HCT116 (cell line): Measurements from ENCODE around the gene PKM. TPM values are rescaled to one million over a fixed set of nuclear protein-coding genes. Genes with fewer than 3 reads are reported as not detected.

Experiments
- ATAC-seq: fragments of 200-7000 bp; cut with Tn5 transposase; 2 replicates; pipeline ENCODE4 v1.9.1; 2020; ENCODE audit warnings: mild to moderate bottlenecking, moderate library complexity
- BruUV-seq: library from RNA; stranded (reverse); fragments of 400-500 nt; replicated peaks from 2 replicates; lab custom pipeline; 2021; lab: Mats Ljungman, UMichigan
- CTCF ChIA-PET: fragments of 300-600 bp; sonication (Branson Sonifier 250); formaldehyde crosslinking; loops from one replicate; lab custom pipeline; 2021; ENCODE audit warnings: antibody characterized with exemption; lab: Charles Lee
- POLR2A ChIA-PET: fragments of 300-600, 350-600 bp; sonication (Branson Sonifier 250); formaldehyde crosslinking; loops from one replicate; lab custom pipeline; 2021; ENCODE audit warnings: antibody characterized with exemption; lab: Charles Lee
- RAD21 ChIA-PET, 2 experiments: fragments of 300-600 bp; sonication (Branson Sonifier 250); formaldehyde crosslinking; loops; one replicate each; lab custom pipeline; 2023; ENCODE audit warnings: low total read pairs in 2 of 2; ENCODE audit not compliant: uncharacterized antibody in 2 of 2, unreplicated experiment in 2 of 2, low non-redundant PET in 1 of 2; lab: Charles Lee
- DNase-seq: peaks from one replicate; pipeline ENCODE4 v3.0.0-alpha.2; 2010; ENCODE audit warnings: low read depth, low spot score
- H2AFZ ChIP-seq: fragments of 200-600 bp; shearing (Covaris generic), sonication (generic); 2 replicates; pipeline ENCODE4 v1.6.1; 2017; ENCODE audit warnings: low read depth, mixed run types, mixed read lengths, antibody characterized with exemption, low read length; ENCODE audit not compliant: poor library complexity, severe bottlenecking
- H3K27ac ChIP-seq: 2 replicates; pipeline ENCODE4 v1.5.1; 2012; ENCODE audit warnings: low read depth, low read length
- H3K27me3 ChIP-seq: fragments of 200-600 bp; sonication (generic); 2 replicates; pipeline ENCODE4 v1.6.1; 2016; ENCODE audit warnings: mixed run types, low read length, mixed read lengths; ENCODE audit not compliant: insufficient read depth
- H3K36me3 ChIP-seq, 2 experiments: fragments of 200-500 bp in 1 of 2; fragments of 200-600 bp in 1 of 2; sonication (Bioruptor generic) in 1 of 2; sonication (generic) in 1 of 2; 2 replicates each; pipeline versions ENCODE4 v1.5.1 to v1.6.1; 2014 to 2016; ENCODE audit warnings: low read length in 2 of 2, inconsistent platforms in 1 of 2, mixed read lengths in 1 of 2, mixed run types in 1 of 2; ENCODE audit not compliant: insufficient read depth in 2 of 2, control insufficient read depth in 1 of 2
- H3K4me1 ChIP-seq, 2 experiments: fragments of 200-600 bp in 1 of 2; sonication (generic) in 1 of 2; 2 replicates each; pipeline versions ENCODE4 v1.5.1 to v1.6.1; 2012 to 2017; ENCODE audit warnings: low read length in 2 of 2, inconsistent platforms in 1 of 2, mild to moderate bottlenecking in 1 of 2, mixed read lengths in 1 of 2, mixed run types in 1 of 2, moderate library complexity in 1 of 2; ENCODE audit not compliant: insufficient read depth in 2 of 2, control insufficient read depth in 1 of 2
- H3K4me2 ChIP-seq: fragments of 200-600 bp; sonication (generic); 2 replicates; pipeline ENCODE4 v1.6.1; 2017; ENCODE audit warnings: mixed run types, low read length, mixed read lengths
- H3K4me3 ChIP-seq, 2 experiments: fragments of 200-600 bp in 1 of 2; sonication (generic) in 1 of 2; replicated peaks in 1 of 2; 2 replicates each; pipeline ENCODE4 v1.5.1; 2011 to 2016; ENCODE audit warnings: low read length in 2 of 2, control low read depth in 1 of 2, low read depth in 1 of 2, mild to moderate bottlenecking in 1 of 2, mixed read lengths in 1 of 2, mixed run types in 1 of 2
- H3K79me2 ChIP-seq: fragments of 200-600 bp; sonication (generic); 2 replicates; pipeline ENCODE4 v1.6.1; 2017; ENCODE audit warnings: mild to moderate bottlenecking, mixed run types, low read length, moderate library complexity, mixed read lengths; ENCODE audit not compliant: insufficient read depth
- H3K9ac ChIP-seq: fragments of 200-600 bp; sonication (generic); 2 replicates; pipeline ENCODE4 v1.6.1; 2016; ENCODE audit warnings: low read length, mixed read lengths
- H3K9me2 ChIP-seq: fragments of 200-600 bp; sonication (generic), shearing (Covaris generic); 2 replicates; pipeline ENCODE4 v1.6.1; 2017; ENCODE audit warnings: mixed run types, mild to moderate bottlenecking, moderate library complexity; ENCODE audit not compliant: insufficient read depth
- H3K9me3 ChIP-seq, 2 experiments: fragments of 200-500 bp in 1 of 2; fragments of 200-600 bp in 1 of 2; sonication (Bioruptor generic) in 1 of 2; sonication (generic) in 1 of 2; 2 replicates each; pipeline ENCODE4 v1.6.1; 2014 to 2017; ENCODE audit warnings: low read length in 2 of 2, mixed read lengths in 2 of 2, inconsistent platforms in 1 of 2, low read depth in 1 of 2, mild to moderate bottlenecking in 1 of 2, mixed run types in 1 of 2, moderate library complexity in 1 of 2; ENCODE audit not compliant: control insufficient read depth in 1 of 2, insufficient read depth in 1 of 2
- H4K20me1 ChIP-seq: fragments of 200-600 bp; sonication (generic), shearing (Covaris generic); 2 replicates; pipeline ENCODE4 v1.6.1; 2017; ENCODE audit warnings: mixed run types, mild to moderate bottlenecking, moderate library complexity; ENCODE audit not compliant: insufficient read depth
- CEBPB ChIP-seq: IDR thresholded peaks from 2 replicates; pipeline ENCODE4 v1.6.1; 2012; ENCODE audit warnings: low read depth
- EGR1 ChIP-seq: IDR thresholded peaks from 2 replicates; pipeline ENCODE4 v1.6.1; 2012; ENCODE audit warnings: low read depth
- ELF1 ChIP-seq: IDR thresholded peaks from 2 replicates; pipeline ENCODE4 v1.6.1; 2012; ENCODE audit warnings: low read depth, borderline replicate concordance
- EZH2 ChIP-seq: fragments of 200-600 bp; sonication (generic); IDR thresholded peaks from 2 replicates; pipeline ENCODE4 v1.6.1; 2017; ENCODE audit warnings: antibody characterized with exemption, mixed run types
- EZH2phosphoT487 ChIP-seq: fragments of 200-600 bp; IDR thresholded peaks from 2 replicates; pipeline ENCODE4 v1.6.1; 2018; ENCODE audit warnings: antibody characterized with exemption, borderline replicate concordance
- POLR2AphosphoS5 ChIP-seq: IDR thresholded peaks from 2 replicates; pipeline ENCODE4 v1.6.1; 2011; ENCODE audit warnings: mild to moderate bottlenecking, low read depth, low read length, moderate library complexity
- SP1 ChIP-seq: IDR thresholded peaks from 2 replicates; pipeline ENCODE4 v1.6.1; 2012; ENCODE audit warnings: low read depth
- intact Hi-C: fragments of 100-400 bp; cut with micrococcal nuclease; formaldehyde crosslinking; loops from 2 replicates; pipeline ENCODE4 v1.10.0; 2022
- total RNA-seq: library from RNA; stranded (reverse); gene quantifications from one replicate; pipeline ENCODE4 v1.2.1, GENCODE V29; 2021; ENCODE audit not compliant: unreplicated experiment
- TF ChIP-seq, protein P1 (sequence below): IDR thresholded peaks from 2 replicates; pipeline ENCODE4 v1.6.1; 2012
- TF ChIP-seq, protein P2 (sequence below), 3 experiments: fragments of 200-600 bp in 1 of 3; sonication (generic) in 1 of 3; IDR thresholded peaks in 2 of 3; conservative IDR thresholded peaks in 1 of 3; 2 replicates each; pipeline ENCODE4 v1.5.1; 2012 to 2017; ENCODE audit warnings: low read depth in 2 of 3, low read length in 2 of 3, antibody characterized with exemption in 1 of 3, borderline replicate concordance in 1 of 3, control low read depth in 1 of 3, mild to moderate bottlenecking in 1 of 3, mixed read lengths in 1 of 3, mixed run types in 1 of 3, moderate library complexity in 1 of 3; ENCODE audit not compliant: insufficient read depth in 1 of 3

The PKM gene
- total RNA-seq, 1 experiment from 2014 or later, result 1,664 TPM

DNA sequence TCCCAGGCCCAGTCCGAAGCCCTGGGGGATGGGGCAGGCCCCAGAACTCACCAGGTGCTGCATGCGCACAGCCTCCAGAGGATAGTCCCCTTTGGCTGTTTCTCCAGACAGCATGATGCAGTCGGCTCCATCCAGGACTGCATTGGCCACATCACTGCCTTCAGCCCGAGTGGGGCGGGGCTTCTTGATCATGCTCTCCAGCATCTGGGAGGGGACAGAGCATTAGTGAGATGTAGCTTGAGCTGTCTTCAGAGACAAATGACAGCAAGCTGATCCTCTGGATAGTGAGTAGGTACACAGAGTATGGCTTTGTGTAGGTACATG is 24.4 kb downstream of the PKM start:
- DNase-seq, result no peak
- no TSS peak for BruUV-seq
- Histone ChIP-seq H3K4me2 (no peak overlapping the region), H3K9me3 (no peaks in the 10 kb centered on the region), H4K20me1 (peaks cover 36% of the 10 kb centered on the region; the same call in 1 of the 2 replicates), H3K9ac (no peak overlapping the region), H2AFZ (no peak overlapping the region), H3K79me2 (peaks cover 92% of the 10 kb centered on the region), H3K9me2 (no peaks in the 10 kb centered on the region), H3K4me3 (no peak overlapping the region), H3K27me3 (no peaks in the 10 kb centered on the region), H3K27ac (no peak overlapping the region), H3K4me1 (no peaks in the 10 kb centered on the region), H3K36me3 (peaks cover 93 to 98% of the 10 kb centered on the region in 2 experiments)
- CTCF ChIA-PET, result no interaction called here
- TF ChIP-seq POLR2AphosphoS5 (peak; percentile 33; the same call in 1 of the 2 replicates), EZH2 (no peak)
- 0 out of 2 replicates have a peak, but pooled peaks have one; percentile 21 for ATAC-seq
- intact Hi-C loops, result no loop called here
- POLR2A ChIA-PET, result interaction anchor here (1.5 kb wide), 1 partner anchor 9 kb away, joined by 3 read pairs; the partner anchor contains the start of gene GRAMD2A
- RAD21 ChIA-PET, result no interaction called here

DNA sequence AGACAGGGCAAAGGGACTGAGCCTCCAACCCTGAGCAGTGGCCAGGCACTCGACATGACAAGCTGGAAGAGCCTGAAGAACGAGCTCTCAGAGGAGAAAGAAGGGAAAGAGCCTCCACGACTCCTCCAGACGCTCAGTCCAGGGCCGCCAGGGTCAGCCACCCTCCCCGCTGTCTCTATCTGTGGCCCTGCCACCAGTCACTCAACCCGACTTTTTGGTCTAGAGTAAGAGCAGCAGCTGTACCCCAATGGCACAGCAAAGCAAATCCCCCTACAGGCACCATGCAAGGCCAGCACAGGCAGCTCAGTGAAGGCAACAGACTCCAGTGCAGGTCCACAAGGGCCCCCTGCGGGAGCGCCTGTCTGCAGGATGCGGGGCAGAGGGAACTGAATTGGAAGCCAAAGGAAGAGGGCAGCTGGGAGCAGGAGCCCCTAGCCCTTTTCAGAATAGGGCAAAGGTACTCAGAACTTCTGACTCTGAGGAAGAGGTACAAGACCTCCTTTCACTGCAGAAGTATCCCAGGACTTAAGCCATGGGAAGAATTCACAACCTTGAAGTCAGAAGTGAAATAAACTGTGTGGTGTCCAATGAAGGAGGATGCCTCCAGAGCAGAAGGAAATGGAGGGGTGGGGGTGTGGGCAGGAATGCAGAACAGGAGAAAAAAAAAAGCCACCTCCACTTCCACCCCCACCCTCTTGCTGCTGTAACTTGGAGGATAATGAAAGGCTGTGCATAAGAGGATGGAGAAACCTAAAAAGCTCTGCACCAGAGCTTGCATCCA is 24.9 kb downstream of the PKM start:
- peaks cover 86% of the 10 kb centered on the region for H3K79me2 ChIP-seq
- H3K9me2 ChIP-seq, result no peaks in the 10 kb centered on the region
- no peak for TF ChIP-seq ELF1
- TF ChIP-seq, protein P1, sequence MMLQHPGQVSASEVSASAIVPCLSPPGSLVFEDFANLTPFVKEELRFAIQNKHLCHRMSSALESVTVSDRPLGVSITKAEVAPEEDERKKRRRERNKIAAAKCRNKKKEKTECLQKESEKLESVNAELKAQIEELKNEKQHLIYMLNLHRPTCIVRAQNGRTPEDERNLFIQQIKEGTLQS, result no peak
- TF ChIP-seq, protein P2, sequence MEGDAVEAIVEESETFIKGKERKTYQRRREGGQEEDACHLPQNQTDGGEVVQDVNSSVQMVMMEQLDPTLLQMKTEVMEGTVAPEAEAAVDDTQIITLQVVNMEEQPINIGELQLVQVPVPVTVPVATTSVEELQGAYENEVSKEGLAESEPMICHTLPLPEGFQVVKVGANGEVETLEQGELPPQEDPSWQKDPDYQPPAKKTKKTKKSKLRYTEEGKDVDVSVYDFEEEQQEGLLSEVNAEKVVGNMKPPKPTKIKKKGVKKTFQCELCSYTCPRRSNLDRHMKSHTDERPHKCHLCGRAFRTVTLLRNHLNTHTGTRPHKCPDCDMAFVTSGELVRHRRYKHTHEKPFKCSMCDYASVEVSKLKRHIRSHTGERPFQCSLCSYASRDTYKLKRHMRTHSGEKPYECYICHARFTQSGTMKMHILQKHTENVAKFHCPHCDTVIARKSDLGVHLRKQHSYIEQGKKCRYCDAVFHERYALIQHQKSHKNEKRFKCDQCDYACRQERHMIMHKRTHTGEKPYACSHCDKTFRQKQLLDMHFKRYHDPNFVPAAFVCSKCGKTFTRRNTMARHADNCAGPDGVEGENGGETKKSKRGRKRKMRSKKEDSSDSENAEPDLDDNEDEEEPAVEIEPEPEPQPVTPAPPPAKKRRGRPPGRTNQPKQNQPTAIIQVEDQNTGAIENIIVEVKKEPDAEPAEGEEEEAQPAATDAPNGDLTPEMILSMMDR (IDR thresholded peaks at IDR 0.05 in 2 of 3, conservative IDR thresholded peaks at IDR 0.05 in 1 of 3; ENCODE audit: borderline replicate concordance in 1 of 3, insufficient read depth in 1 of 3, low read depth in 2 of 3, low read length in 2 of 3), result no peak
- TF ChIP-seq CEBPB, result no peak
- no peak for TF ChIP-seq EZH2phosphoT487
- no peak for TF ChIP-seq EGR1
- TF ChIP-seq SP1, result no peak
- no peak for TF ChIP-seq EZH2

More for the DNA sequence above, 24.9 kb downstream of the PKM start:
- no peak for DNase-seq
- no peaks in the 10 kb centered on the region for H3K9me3 ChIP-seq
- peaks cover 40% of the 10 kb centered on the region; the same call in 1 of the 2 replicates for H4K20me1 ChIP-seq
- ChIA-PET CTCF (no interaction called here), POLR2A (interaction anchor here (0.8 to 1.5 kb wide), 2 partner anchors 8 to 25 kb away, joined by 3 read pairs; partner anchors contain the start of genes GRAMD2A and PKM), RAD21 (interaction anchor here in 1 of 2 experiments (0.6 kb wide), 1 partner anchor 107 kb away, joined by 3 read pairs; no protein-coding TSS in a partner anchor)
- intact Hi-C loops, result no loop called here
- H3K4me3 ChIP-seq, result no peak overlapping the region
- ATAC-seq, result no peak
- peaks cover 91 to 98% of the 10 kb centered on the region in 2 experiments for H3K36me3 ChIP-seq
- H3K27me3 ChIP-seq, result no peaks in the 10 kb centered on the region
- H3K4me2 ChIP-seq, result no peak overlapping the region
- no peaks in the 10 kb centered on the region for H3K4me1 ChIP-seq
- no peak overlapping the region for H2AFZ ChIP-seq
- BruUV-seq, result TSS peak; percentile 15
- no peak overlapping the region for H3K9ac ChIP-seq
- H3K27ac ChIP-seq, result peak overlapping the region; percentile 16; the same call in 1 of the 2 replicates
